OCI-LY7 (cell line): Measurements from ENCODE around the gene TMEM135.

Experiments used
- EZH2phosphoT487 ChIP-seq: fragments of 200-600 bp; sonication (generic); IDR thresholded peaks from 2 replicates; pipeline ENCODE4 v1.6.1; 2018; ENCODE audit warnings: low read depth, borderline replicate concordance, mild to moderate bottlenecking, mixed run types, antibody characterized with exemption, low read length, moderate library complexity, mixed read lengths
- TF ChIP-seq, protein P1 (sequence below): fragments of 200-600 bp; sonication (generic); conservative IDR thresholded peaks from 2 replicates; pipeline ENCODE4 v1.5.1; 2014; ENCODE audit warnings: mild to moderate bottlenecking, antibody characterized with exemption, low read length, moderate library complexity, mixed read lengths

DNA sequence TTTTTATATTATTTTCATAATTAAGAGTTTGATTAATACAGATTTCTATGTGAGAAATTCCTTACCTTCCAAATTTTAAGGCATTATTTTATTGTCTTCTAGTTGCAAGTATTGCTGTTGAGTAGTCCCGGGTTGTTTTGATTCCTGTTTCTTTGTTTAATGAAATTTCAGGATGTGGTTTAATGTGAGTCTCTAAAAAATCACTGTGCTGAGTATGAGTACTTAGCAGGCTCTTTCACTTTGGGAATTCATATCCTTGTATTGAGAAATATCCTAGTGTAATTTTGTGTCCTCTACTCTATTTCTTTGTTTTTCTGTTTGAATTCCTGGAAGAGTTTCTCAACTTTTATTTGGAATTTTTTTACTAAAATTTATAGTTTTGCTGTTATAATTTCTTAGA lies 113.2 kb downstream of the TMEM135 start:
- TF ChIP-seq, protein P1, sequence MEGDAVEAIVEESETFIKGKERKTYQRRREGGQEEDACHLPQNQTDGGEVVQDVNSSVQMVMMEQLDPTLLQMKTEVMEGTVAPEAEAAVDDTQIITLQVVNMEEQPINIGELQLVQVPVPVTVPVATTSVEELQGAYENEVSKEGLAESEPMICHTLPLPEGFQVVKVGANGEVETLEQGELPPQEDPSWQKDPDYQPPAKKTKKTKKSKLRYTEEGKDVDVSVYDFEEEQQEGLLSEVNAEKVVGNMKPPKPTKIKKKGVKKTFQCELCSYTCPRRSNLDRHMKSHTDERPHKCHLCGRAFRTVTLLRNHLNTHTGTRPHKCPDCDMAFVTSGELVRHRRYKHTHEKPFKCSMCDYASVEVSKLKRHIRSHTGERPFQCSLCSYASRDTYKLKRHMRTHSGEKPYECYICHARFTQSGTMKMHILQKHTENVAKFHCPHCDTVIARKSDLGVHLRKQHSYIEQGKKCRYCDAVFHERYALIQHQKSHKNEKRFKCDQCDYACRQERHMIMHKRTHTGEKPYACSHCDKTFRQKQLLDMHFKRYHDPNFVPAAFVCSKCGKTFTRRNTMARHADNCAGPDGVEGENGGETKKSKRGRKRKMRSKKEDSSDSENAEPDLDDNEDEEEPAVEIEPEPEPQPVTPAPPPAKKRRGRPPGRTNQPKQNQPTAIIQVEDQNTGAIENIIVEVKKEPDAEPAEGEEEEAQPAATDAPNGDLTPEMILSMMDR: no peak
- TF ChIP-seq EZH2phosphoT487: no peak
